ENCODE measurements around the gene LOXL4. TPM values are rescaled to one million over a fixed set of nuclear protein-coding genes. Genes with fewer than 3 reads are reported as not detected.
"Not testable (repeated sequence)": the region's sequence is repeated elsewhere in the genome, so short reads cannot be mapped to it uniquely, and the experiment has no call there.

LOXL4 gene
- total RNA-seq, 4 donors from 2014 or later, result 4.1 to 14.9 (median 10.1) TPM

DNA sequence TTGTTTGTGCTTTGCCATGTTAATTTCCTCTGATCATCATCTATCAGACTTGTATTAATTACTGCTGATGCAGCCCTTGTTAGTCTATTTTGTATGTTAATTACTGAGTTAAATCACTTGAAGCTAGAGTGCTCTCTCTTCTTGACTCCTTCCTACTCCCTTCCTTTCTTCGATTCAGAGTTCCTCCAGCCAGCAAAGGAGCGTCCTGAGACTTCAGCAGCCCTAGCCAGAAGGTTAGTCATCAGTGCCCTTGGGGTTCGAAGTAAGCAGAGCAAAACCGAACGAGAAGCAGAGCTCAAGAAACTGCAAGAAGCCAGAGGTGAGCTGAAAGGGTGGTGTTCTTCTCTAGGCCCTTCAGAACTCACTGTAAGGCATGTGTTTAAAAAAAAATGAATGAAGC is 32.1 kb downstream of the LOXL4 start:
- peaks cover 0 to 69% (median 0%) of the 10 kb centered on the region in 3 donors for H3K36me3 ChIP-seq
- no peak for DNase-seq (ENCODE audit: low spot score in 2 of 2)
- H3K4me3 ChIP-seq, result no peak overlapping the region
- no peak for TF ChIP-seq EP300 (IDR thresholded peaks at IDR 0.05)
- TF ChIP-seq, protein P1, sequence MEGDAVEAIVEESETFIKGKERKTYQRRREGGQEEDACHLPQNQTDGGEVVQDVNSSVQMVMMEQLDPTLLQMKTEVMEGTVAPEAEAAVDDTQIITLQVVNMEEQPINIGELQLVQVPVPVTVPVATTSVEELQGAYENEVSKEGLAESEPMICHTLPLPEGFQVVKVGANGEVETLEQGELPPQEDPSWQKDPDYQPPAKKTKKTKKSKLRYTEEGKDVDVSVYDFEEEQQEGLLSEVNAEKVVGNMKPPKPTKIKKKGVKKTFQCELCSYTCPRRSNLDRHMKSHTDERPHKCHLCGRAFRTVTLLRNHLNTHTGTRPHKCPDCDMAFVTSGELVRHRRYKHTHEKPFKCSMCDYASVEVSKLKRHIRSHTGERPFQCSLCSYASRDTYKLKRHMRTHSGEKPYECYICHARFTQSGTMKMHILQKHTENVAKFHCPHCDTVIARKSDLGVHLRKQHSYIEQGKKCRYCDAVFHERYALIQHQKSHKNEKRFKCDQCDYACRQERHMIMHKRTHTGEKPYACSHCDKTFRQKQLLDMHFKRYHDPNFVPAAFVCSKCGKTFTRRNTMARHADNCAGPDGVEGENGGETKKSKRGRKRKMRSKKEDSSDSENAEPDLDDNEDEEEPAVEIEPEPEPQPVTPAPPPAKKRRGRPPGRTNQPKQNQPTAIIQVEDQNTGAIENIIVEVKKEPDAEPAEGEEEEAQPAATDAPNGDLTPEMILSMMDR (IDR thresholded peaks at IDR 0.05), result no peak
- no peak for TF ChIP-seq POLR2A (IDR thresholded peaks at IDR 0.05)
- H3K4me1 ChIP-seq, result no peaks in the 10 kb centered on the region
- 55 to 69% methylated on average over 5 of the region's 5 CpGs for WGBS, 2 donors
- no peak overlapping the region for H3K27ac ChIP-seq
- no peaks in the 10 kb centered on the region for H3K9me3 ChIP-seq
- no peaks in the 10 kb centered on the region for H3K27me3 ChIP-seq

GRCh38 chr10:98231417-98231816 is 36.6 kb downstream of the LOXL4 start:
- H3K27me3 ChIP-seq, result no peaks in the 10 kb centered on the region
- WGBS, 2 donors, result 95 to 97% methylated on average over 4 of the region's 4 CpGs
- DNase-seq (ENCODE audit: low spot score in 2 of 2), result no peak
- H3K4me3 ChIP-seq, result no peak overlapping the region
- peaks cover 0 to 39% (median 0%) of the 10 kb centered on the region in 3 donors for H3K36me3 ChIP-seq
- H3K27ac ChIP-seq, result no peak overlapping the region
- TF ChIP-seq EP300 (IDR thresholded peaks at IDR 0.05), result no peak
- H3K9me3 ChIP-seq, result peaks cover 0 to 6% (median 2%) of the 10 kb centered on the region in 4 donors
- H3K4me1 ChIP-seq, result no peaks in the 10 kb centered on the region

GRCh38 chr10:98228266-98228665 is 39.7 kb downstream of the LOXL4 start:
- H3K4me1 ChIP-seq; H3K27ac ChIP-seq; H3K4me3 ChIP-seq; DNase-seq (ENCODE audit: low spot score in 2 of 2); H3K27me3 ChIP-seq: not testable (repeated sequence)
- peaks cover 0 to 11% (median 3%) of the 10 kb centered on the region in 4 donors for H3K9me3 ChIP-seq
- H3K36me3 ChIP-seq, result peaks cover 0 to 24% (median 0%) of the 10 kb centered on the region in 3 donors
- 100% methylated on average over 1 of the region's 1 CpG for WGBS, 2 donors

- DNase-seq (ENCODE audit: low spot score in 2 of 2); H3K4me1 ChIP-seq; H3K4me3 ChIP-seq; H3K27ac ChIP-seq; H3K27me3 ChIP-seq: not testable (repeated sequence)
- 93 to 100% methylated on average over 3 of the region's 3 CpGs for WGBS, 2 donors
- Histone ChIP-seq H3K36me3 (peaks cover 0 to 24% (median 0%) of the 10 kb centered on the region in 3 donors), H3K9me3 (peaks cover 0 to 11% (median 3%) of the 10 kb centered on the region in 4 donors)
These were observed 40.3 kb downstream of the LOXL4 start for GRCh38 chr10:98227713-98228112.

DNA sequence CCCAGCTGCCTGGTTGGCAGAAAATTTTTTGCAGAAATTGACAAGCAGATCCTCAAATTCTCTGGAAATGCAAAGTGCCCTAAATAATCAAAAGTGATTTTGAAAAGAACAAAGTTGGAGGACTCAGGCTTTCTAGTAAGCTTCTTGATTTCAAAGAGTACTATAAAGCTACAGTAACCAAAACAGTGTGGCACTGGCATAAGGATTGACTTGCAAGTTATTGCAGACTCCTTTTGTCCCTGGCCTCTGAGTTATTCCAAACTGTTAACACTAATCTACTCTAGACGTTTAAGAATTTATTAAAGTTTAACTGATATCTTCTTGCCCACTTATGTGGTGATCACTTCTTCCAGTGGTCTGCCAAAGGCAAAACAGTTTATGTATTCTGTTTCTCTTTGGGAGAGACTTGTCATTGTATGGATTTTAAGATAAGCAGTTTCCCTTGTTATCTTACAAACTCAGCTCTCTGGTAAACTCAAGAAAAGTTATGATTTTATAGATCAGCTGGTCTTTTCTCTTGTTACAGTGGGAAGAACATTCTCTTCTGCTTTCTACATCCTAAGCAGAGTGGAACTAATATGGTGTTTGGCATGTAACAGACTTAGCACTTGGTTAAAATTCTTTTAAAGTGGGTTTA is 41.4 kb downstream of the LOXL4 start:
- WGBS, 2 donors, result 89 to 95% methylated on average over 1 of the region's 1 CpG
- no peak overlapping the region for H3K27ac ChIP-seq
- H3K9me3 ChIP-seq, result peaks cover 0 to 11% (median 3%) of the 10 kb centered on the region in 4 donors
- DNase-seq (ENCODE audit: low spot score in 2 of 2), result no peak
- peaks cover 0 to 18% (median 0%) of the 10 kb centered on the region in 3 donors for H3K36me3 ChIP-seq
- H3K4me3 ChIP-seq, result no peak overlapping the region
- no peaks in the 10 kb centered on the region for H3K27me3 ChIP-seq
- TF ChIP-seq POLR2A (IDR thresholded peaks at IDR 0.05) (no peak), EP300 (IDR thresholded peaks at IDR 0.05) (no peak)
- TF ChIP-seq, protein P1 (IDR thresholded peaks at IDR 0.05), result no peak
- H3K4me1 ChIP-seq, result no peaks in the 10 kb centered on the region

DNA sequence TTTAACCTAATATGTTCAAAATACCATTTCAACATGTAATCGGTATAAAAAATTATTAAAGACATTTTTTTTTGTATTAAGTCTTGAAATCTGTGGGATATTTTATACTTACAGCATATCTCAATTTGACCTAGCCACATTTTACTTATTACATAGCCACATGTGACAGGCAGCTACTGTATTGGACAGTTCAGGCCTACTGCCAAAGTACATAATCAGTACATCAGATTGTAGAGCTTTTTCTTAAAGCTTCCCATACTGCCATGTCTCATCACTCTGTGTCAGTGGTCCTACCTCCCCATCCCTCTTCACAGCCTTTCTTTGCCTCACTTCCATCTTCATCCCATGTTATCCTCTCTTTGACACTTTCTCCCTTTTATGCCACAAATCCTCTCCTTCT is 43.0 kb downstream of the LOXL4 start:
- no peaks in the 10 kb centered on the region for H3K27me3 ChIP-seq
- H3K9me3 ChIP-seq, result peaks cover 0 to 13% (median 4%) of the 10 kb centered on the region in 4 donors
- H3K36me3 ChIP-seq, result peaks cover 0 to 12% (median 0%) of the 10 kb centered on the region in 3 donors
- 96% methylated on average over 1 of the region's 1 CpG for WGBS, 2 donors
- H3K4me1 ChIP-seq, result no peaks in the 10 kb centered on the region
- no peak overlapping the region for H3K4me3 ChIP-seq
- DNase-seq (ENCODE audit: low spot score in 2 of 2), result no peak
- no peak overlapping the region for H3K27ac ChIP-seq
- TF ChIP-seq, protein P1 (IDR thresholded peaks at IDR 0.05), result no peak
- no peak for TF ChIP-seq POLR2A (IDR thresholded peaks at IDR 0.05)
- no peak for TF ChIP-seq EP300 (IDR thresholded peaks at IDR 0.05)
